Natural killer cell (primary cell): ENCODE results near the gene MRPL18. TPM values are rescaled to one million over a fixed set of nuclear protein-coding genes. Genes with fewer than 3 reads are reported as not detected.

Source experiments
- ATAC-seq, 3 donors: fragments of 150-1000 bp in 2 of 3; fragments of 200-7000 bp in 1 of 3; cut with Tn5 transposase; 1 replicate in 1 of 3; 2 replicates in 2 of 3; pipeline ENCODE4 v1.10.0; 2021; ENCODE audit warnings: mild to moderate bottlenecking in 2 of 3, moderate library complexity in 2 of 3
- DNase-seq, 2 donors: peaks; one replicate each; pipeline versions ENCODE4 v3.0.0 to v3.0.0-alpha.2; 2013 to 2021; ENCODE audit warnings: mixed read lengths in 1 of 2
- H3K27ac ChIP-seq: one replicate; pipeline ENCODE4 v1.5.1; 2013; ENCODE audit warnings: mild to moderate bottlenecking, low read length
- H3K27me3 ChIP-seq: one replicate; pipeline ENCODE4 v1.6.1; 2013; ENCODE audit warnings: low read length; ENCODE audit not compliant: control insufficient read depth, insufficient read depth
- H3K36me3 ChIP-seq: one replicate; pipeline ENCODE4 v1.6.1; 2013; ENCODE audit warnings: low read length; ENCODE audit not compliant: control insufficient read depth, insufficient read depth
- H3K4me1 ChIP-seq: one replicate; pipeline ENCODE4 v1.6.1; 2013; ENCODE audit warnings: low read length; ENCODE audit not compliant: control insufficient read depth, insufficient read depth
- H3K4me3 ChIP-seq: one replicate; pipeline ENCODE4 v1.5.1; 2013; ENCODE audit warnings: low read length
- H3K9me3 ChIP-seq: one replicate; pipeline ENCODE4 v1.6.1; 2013; ENCODE audit warnings: low read length; ENCODE audit not compliant: control insufficient read depth, insufficient read depth
- H3K27ac Mint-ChIP-seq, 2 donors: one replicate each; pipeline ENCODE4 v1.8.0; 2022; ENCODE audit warnings: mild to moderate bottlenecking in 2 of 2, mixed read lengths in 2 of 2, moderate library complexity in 1 of 2
- H3K27me3 Mint-ChIP-seq, 2 donors: one replicate each; pipeline ENCODE4 v1.8.0; 2022; ENCODE audit warnings: low read depth in 2 of 2, mixed read lengths in 2 of 2
- H3K36me3 Mint-ChIP-seq: one replicate; pipeline ENCODE4 v1.8.0; 2022; ENCODE audit warnings: mixed read lengths
- H3K4me1 Mint-ChIP-seq, 2 donors: one replicate each; pipeline ENCODE4 v1.8.0; 2022; ENCODE audit warnings: mixed read lengths in 2 of 2
- H3K4me3 Mint-ChIP-seq: one replicate; pipeline ENCODE4 v1.8.0; 2022; ENCODE audit warnings: mild to moderate bottlenecking, moderate library complexity, mixed read lengths
- H3K9me3 Mint-ChIP-seq, 2 donors: one replicate each; pipeline ENCODE4 v1.8.0; 2022; ENCODE audit warnings: mixed read lengths in 2 of 2
- CTCF ChIP-seq: fragments of 200-600 bp; IDR thresholded peaks from one replicate; pipeline ENCODE4 v1.8.0; 2022; ENCODE audit warnings: antibody characterized with exemption
- WGBS: methylation state at CpG from one replicate; pipeline ENCODE4 v1.1.7; 2013; ENCODE audit warnings: missing lambda C conversion rate; ENCODE audit not compliant: insufficient coverage; 5-methylcytosine and 5-hydroxymethylcytosine counted together
- intact Hi-C: fragments of 100-400 bp; cut with micrococcal nuclease; formaldehyde crosslinking; loops from one replicate; pipeline ENCODE4 v1.14.2; 2022
- total RNA-seq, 4 donors: library from RNA; stranded (reverse); fragments of 120-200 nt in 1 of 4; gene quantifications; one replicate each; pipeline versions ENCODE4 v1.2.3 to v1.2.4, GENCODE V29; 2013 to 2022

The MRPL18 gene
- total RNA-seq, 3 donors from 2014 or later (not counting 1 experiment from before 2014, with no cell fraction given), result 22.3 to 29.6 (median 22.6) TPM

- DNase-seq (no peak), ATAC-seq (no peak)
- no peaks in the 10 kb centered on the region for H3K36me3 ChIP-seq
- Mint-ChIP-seq H3K36me3 (no peaks in the 10 kb centered on the region), H3K27me3 (peaks cover 0 to 2% of the 10 kb centered on the region in 2 donors), H3K4me1 (peaks cover 6 to 10% of the 10 kb centered on the region in 2 donors), H3K27ac (no peak overlapping the region), H3K9me3 (no peaks in the 10 kb centered on the region), H3K4me3 (no peak overlapping the region)
- H3K27ac ChIP-seq, result no peak overlapping the region
- H3K27me3 ChIP-seq, result no peaks in the 10 kb centered on the region
- no peak for TF ChIP-seq CTCF
- 98% methylated on average over 13 of the region's 13 CpGs for WGBS
- no peak overlapping the region for H3K4me3 ChIP-seq
- intact Hi-C loops, result no loop called here
- H3K4me1 ChIP-seq, result peaks cover 19% of the 10 kb centered on the region
- H3K9me3 ChIP-seq, result no peaks in the 10 kb centered on the region
Measured at GRCh38 chr6:159826004-159826403, 35.7 kb downstream of the MRPL18 start.

GRCh38 chr6:159826968-159827647, 36.8 kb downstream of the MRPL18 start:
- Mint-ChIP-seq H3K4me3 (no peak overlapping the region), H3K36me3 (no peaks in the 10 kb centered on the region), H3K27me3 (peaks cover 0 to 5% of the 10 kb centered on the region in 2 donors), H3K4me1 (peaks cover 5 to 6% of the 10 kb centered on the region in 2 donors), H3K9me3 (no peaks in the 10 kb centered on the region), H3K27ac (no peak overlapping the region)
- Histone ChIP-seq H3K4me3 (no peak overlapping the region), H3K4me1 (peaks cover 10% of the 10 kb centered on the region), H3K27me3 (no peaks in the 10 kb centered on the region), H3K36me3 (no peaks in the 10 kb centered on the region), H3K9me3 (no peaks in the 10 kb centered on the region), H3K27ac (no peak overlapping the region)
- ATAC-seq (no peak), DNase-seq (no peak)
- WGBS, result 89% methylated on average over 16 of the region's 16 CpGs
- intact Hi-C loops, result no loop called here
- no peak for TF ChIP-seq CTCF

GRCh38 chr6:159828074-159828473, 37.8 kb downstream of the MRPL18 start:
- 78% methylated on average over 5 of the region's 7 CpGs for WGBS
- ATAC-seq, result no peak
- intact Hi-C loops, result no loop called here
- Histone ChIP-seq H3K4me1 (peaks cover 10% of the 10 kb centered on the region), H3K9me3 (no peaks in the 10 kb centered on the region), H3K36me3 (no peaks in the 10 kb centered on the region), H3K27ac (no peak overlapping the region), H3K4me3 (no peak overlapping the region), H3K27me3 (no peaks in the 10 kb centered on the region)
- no peaks in the 10 kb centered on the region for H3K36me3 Mint-ChIP-seq
- no peaks in the 10 kb centered on the region for H3K9me3 Mint-ChIP-seq
- peaks cover 0 to 3% of the 10 kb centered on the region in 2 donors for H3K27me3 Mint-ChIP-seq
- no peak for TF ChIP-seq CTCF
- H3K27ac Mint-ChIP-seq, result no peak overlapping the region
- H3K4me3 Mint-ChIP-seq, result no peak overlapping the region
- H3K4me1 Mint-ChIP-seq, result peaks cover 5 to 6% of the 10 kb centered on the region in 2 donors
- no peak for DNase-seq

- intact Hi-C loops, result no loop called here
- WGBS, result 21% methylated on average over 4 of the region's 4 CpGs
- H3K4me1 Mint-ChIP-seq, result peaks cover 5 to 6% of the 10 kb centered on the region in 2 donors
Measured at GRCh38 chr6:159829526-159829925, 39.3 kb downstream of the MRPL18 start.

More at GRCh38 chr6:159829526-159829925, 39.3 kb downstream of the MRPL18 start:
- TF ChIP-seq CTCF, result no peak
- peaks cover 10% of the 10 kb centered on the region for H3K4me1 ChIP-seq
- Mint-ChIP-seq H3K4me3 (no peak overlapping the region), H3K27me3 (peaks cover 0 to 3% of the 10 kb centered on the region in 2 donors), H3K9me3 (no peaks in the 10 kb centered on the region), H3K36me3 (no peaks in the 10 kb centered on the region), H3K27ac (no peak overlapping the region)
- no peak overlapping the region for H3K27ac ChIP-seq
- DNase-seq, result no peak
- no peak overlapping the region for H3K4me3 ChIP-seq
- H3K9me3 ChIP-seq, result no peaks in the 10 kb centered on the region
- H3K36me3 ChIP-seq, result no peaks in the 10 kb centered on the region
- ATAC-seq, result no peak
- no peaks in the 10 kb centered on the region for H3K27me3 ChIP-seq
